OCI-LY1 (cell line): ENCODE results near the gene ENPEP.

Experiments
- CTCF ChIP-seq: fragments of 200-600 bp; sonication (generic), shearing (Covaris generic); IDR thresholded peaks from 2 replicates; pipeline ENCODE4 v1.5.1; 2017; ENCODE audit warnings: mild to moderate bottlenecking, antibody characterized with exemption, low read length, moderate library complexity, mixed read lengths
- EZH2 ChIP-seq: fragments of 200-600 bp; sonication (generic), shearing (Covaris generic); IDR thresholded peaks from 2 replicates; pipeline ENCODE4 v1.8.0; 2017; ENCODE audit warnings: borderline replicate concordance, mixed run types, mild to moderate bottlenecking, antibody characterized with exemption, low read length, moderate library complexity, mixed read lengths

GRCh38 chr4:110484029-110484428, 8.1 kb downstream of the ENPEP start:
- TF ChIP-seq CTCF (no peak), EZH2 (no peak)
